22Rv1 (cell line): ENCODE measurements around the gene MUC22.

Source experiments
- CTCF ChIP-seq: fragments of 450-650 bp; IDR thresholded peaks from 2 replicates; pipeline ENCODE4 v1.5.1; 2017; ENCODE audit warnings: mild to moderate bottlenecking
- ZFX ChIP-seq: fragments of 450-650 bp; IDR thresholded peaks from 2 replicates; pipeline ENCODE4 v1.6.1; 2017; ENCODE audit warnings: antibody characterized with exemption, borderline replicate concordance

- TF ChIP-seq CTCF (no peak), ZFX (no peak)
Observed at GRCh38 chr6:31081872-31082271, 71.6 kb downstream of the MUC22 start.
